Endothelial cell of umbilical vein (primary cell): Measurements from ENCODE around the gene CENPF. TPM values are rescaled to one million over a fixed set of nuclear protein-coding genes. Genes with fewer than 3 reads are reported as not detected.

ENCODE experiments used
- BruUV-seq: library from RNA; stranded (reverse); fragments of 400-500 nt; replicated peaks from 2 replicates; lab custom pipeline; 2021; lab: Mats Ljungman, UMichigan
- CTCF ChIA-PET: fragments of 300-600, 350-600 bp; sonication (Branson Sonifier 250); formaldehyde crosslinking; loops from one replicate; lab custom pipeline; 2021; ENCODE audit warnings: antibody characterized with exemption, inconsistent platforms; lab: Charles Lee
- POLR2A ChIA-PET: fragments of 300-600, 350-600 bp; sonication (Branson Sonifier 250); formaldehyde crosslinking; loops from one replicate; lab custom pipeline; 2021; ENCODE audit warnings: antibody characterized with exemption, inconsistent platforms; lab: Charles Lee
- DNase-seq: peaks from one replicate; pipeline ENCODE4 v3.0.0-alpha.2; 2011; ENCODE audit warnings: low read depth, low spot score
- FAIRE-seq: peaks from 2 replicates; lab custom pipeline; 2011; peaks lifted over from hg19 to GRCh38; lab: Jason Lieb, UNC
- H2AFZ ChIP-seq: 2 replicates; pipeline ENCODE4 v1.6.0; 2012; ENCODE audit warnings: low read depth, low read length, control low read depth, inconsistent platforms
- H3K27ac ChIP-seq: 2 replicates; pipeline ENCODE4 v1.5.1; 2011; ENCODE audit warnings: low read depth, mild to moderate bottlenecking, control low read depth, low read length, moderate library complexity; ENCODE audit not compliant: insufficient read depth
- H3K27me3 ChIP-seq, 2 experiments: 2 replicates each; pipeline versions ENCODE4 v1.6.0 to v1.6.1; 2011; ENCODE audit warnings: low read length in 2 of 2, mixed read lengths in 1 of 2; ENCODE audit not compliant: control insufficient read depth in 2 of 2, insufficient read depth in 2 of 2
- H3K36me3 ChIP-seq, 2 experiments: 2 replicates in 1 of 2; 3 replicates in 1 of 2; pipeline ENCODE4 v1.5.1; 2011; ENCODE audit warnings: low read length in 2 of 2, mild to moderate bottlenecking in 1 of 2, moderate library complexity in 1 of 2; ENCODE audit not compliant: control insufficient read depth in 2 of 2, insufficient read depth in 2 of 2; ENCODE audit errors: extremely low read depth in 1 of 2
- H3K4me1 ChIP-seq: 3 replicates; pipeline ENCODE4 v1.5.1; 2011; ENCODE audit warnings: mild to moderate bottlenecking, low read length; ENCODE audit not compliant: control insufficient read depth, insufficient read depth; ENCODE audit errors: extremely low read depth
- H3K4me2 ChIP-seq: 2 replicates; pipeline ENCODE4 v1.6.1; 2011; ENCODE audit warnings: low read length, control low read depth, mixed read lengths; ENCODE audit not compliant: insufficient read depth
- H3K4me3 ChIP-seq, 3 experiments: fragments of 200-600 bp in 1 of 3; sonication (generic), shearing (Covaris generic) in 1 of 3; replicated peaks in 1 of 3; 2 replicates each; pipeline ENCODE4 v1.5.1; 2011 to 2016; ENCODE audit warnings: control low read depth in 3 of 3, low read length in 3 of 3, mild to moderate bottlenecking in 2 of 3, inconsistent platforms in 1 of 3, low read depth in 1 of 3, moderate library complexity in 1 of 3; ENCODE audit not compliant: insufficient read depth in 1 of 3
- H3K79me2 ChIP-seq: 2 replicates; pipeline ENCODE4 v1.6.0; 2012; ENCODE audit warnings: low read length, inconsistent platforms; ENCODE audit not compliant: control insufficient read depth, insufficient read depth
- H3K9ac ChIP-seq: replicated peaks from 2 replicates; pipeline ENCODE3; 2011; ENCODE audit warnings: low read length, control low read depth; ENCODE audit not compliant: insufficient read depth; ENCODE audit errors: extremely low read depth
- H3K9me1 ChIP-seq: replicated peaks from 3 replicates; pipeline ENCODE4 v1.6.0; 2011; ENCODE audit warnings: mild to moderate bottlenecking, low read length; ENCODE audit not compliant: control insufficient read depth, insufficient read depth; ENCODE audit errors: extremely low read depth
- H3K9me3 ChIP-seq: replicated peaks from 2 replicates; pipeline ENCODE4 v1.5.1; 2012; ENCODE audit warnings: low read length, inconsistent platforms; ENCODE audit not compliant: control insufficient read depth, insufficient read depth
- H4K20me1 ChIP-seq: replicated peaks from 2 replicates; pipeline ENCODE3; 2011; ENCODE audit warnings: mild to moderate bottlenecking, low read length; ENCODE audit not compliant: control insufficient read depth, insufficient read depth; ENCODE audit errors: extremely low read depth
- EZH2 ChIP-seq: IDR thresholded peaks from 2 replicates; pipeline ENCODE4 v1.6.1; 2012; ENCODE audit warnings: borderline replicate concordance, low read depth, mild to moderate bottlenecking, moderate library complexity, low read length, inconsistent platforms; ENCODE audit not compliant: severe bottlenecking
- FOS ChIP-seq: IDR thresholded peaks from 2 replicates; pipeline ENCODE4 v1.6.1; 2011; ENCODE audit warnings: mild to moderate bottlenecking, low read length, moderate library complexity, borderline replicate concordance; ENCODE audit not compliant: insufficient read depth
- JUN ChIP-seq: IDR thresholded peaks from 2 replicates; pipeline ENCODE4 v1.6.1; 2011; ENCODE audit warnings: borderline replicate concordance, low read depth; ENCODE audit not compliant: insufficient read length, insufficient read depth
- MYC ChIP-seq: IDR thresholded peaks from one replicate; pipeline ENCODE4 v1.6.1; 2011; ENCODE audit warnings: mild to moderate bottlenecking, low read depth, low read length
- POLR2AphosphoS5 ChIP-seq: IDR thresholded peaks from 2 replicates; pipeline ENCODE4 v1.6.1; 2012; ENCODE audit warnings: low read depth, mild to moderate bottlenecking, control low read depth, low read length, moderate library complexity; ENCODE audit not compliant: insufficient read depth
- dilution Hi-C: fragments of 300-500 bp; cut with MboI; formaldehyde crosslinking; loops from one replicate; pipeline ENCODE4 v1.15.0; 2019; ENCODE audit warnings: low sequenced_read_pairs; ENCODE audit not compliant: extremely low pct_ligation_motif_present
- intact Hi-C: fragments of 100-400 bp; cut with micrococcal nuclease; formaldehyde crosslinking; loops from one replicate; pipeline ENCODE4 v1.10.0; 2022
- polyA plus RNA-seq, 4 experiments: library from polyadenylated mRNA; depleted of rRNA in 3 of 4; stranded (reverse) in 3 of 4; unstranded in 1 of 4; fragments of >200 nt; gene quantifications; 2 replicates each; pipeline versions ENCODE4 v1.2.1 to v1.2.3, GENCODE V29; 2011 to 2012; ENCODE audit warnings: missing spikeins in 1 of 4
- total RNA-seq: library from RNA; stranded (reverse); gene quantifications from 2 replicates; pipeline ENCODE4 v1.2.3, GENCODE V29; 2021
- TF ChIP-seq, protein P1 (sequence below), 2 donors: IDR thresholded peaks; 1 replicate in 1 of 2; 2 replicates in 1 of 2; pipeline ENCODE4 v1.5.1; 2011; ENCODE audit warnings: low read length in 2 of 2, mild to moderate bottlenecking in 2 of 2, moderate library complexity in 2 of 2, control low read depth in 1 of 2, inconsistent platforms in 1 of 2, low read depth in 1 of 2; ENCODE audit not compliant: insufficient read depth in 1 of 2; ENCODE audit errors: extremely low read depth in 1 of 2
- TF ChIP-seq, protein P2 (sequence below): IDR thresholded peaks from 2 replicates; pipeline ENCODE4 v1.6.1; 2011; ENCODE audit not compliant: insufficient read depth, insufficient read length

CENPF gene
- total and polyA plus RNA-seq, 2 donors (not counting 3 experiments of a cell fraction or from before 2014, with no cell fraction given) = 6.4 to 66.2 TPM

DNA sequence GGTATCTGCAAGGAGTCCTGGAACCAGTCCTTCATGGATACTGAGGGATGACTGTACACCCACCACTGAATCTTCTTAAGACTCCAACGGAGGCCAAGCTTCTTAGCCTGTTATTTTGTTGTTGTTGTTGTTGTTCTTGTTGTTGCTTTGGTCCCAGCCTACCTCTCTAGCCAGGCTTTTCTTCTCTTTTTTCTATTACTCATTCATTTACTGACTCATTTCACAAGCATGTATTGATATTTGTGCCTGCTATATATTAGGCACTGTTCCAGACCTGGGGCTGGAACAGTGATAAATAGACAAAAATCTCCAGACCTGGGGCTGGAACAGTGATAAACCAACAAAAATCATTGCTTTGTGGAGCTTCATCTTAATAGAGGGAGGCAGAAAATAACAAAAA lies 20.4 kb downstream of the CENPF start:
- Histone ChIP-seq H3K4me1 (peaks cover 8% of the 10 kb centered on the region), H3K27me3 (no peaks in the 10 kb centered on the region), H4K20me1 (no peaks in the 10 kb centered on the region), H3K4me3 (no peak overlapping the region), H3K9ac (no peak overlapping the region), H2AFZ (no peak overlapping the region), H3K27ac (no peak overlapping the region), H3K9me1 (no peaks in the 10 kb centered on the region), H3K79me2 (peaks cover 16% of the 10 kb centered on the region), H3K9me3 (no peaks in the 10 kb centered on the region), H3K36me3 (peaks cover 0 to 21% of the 10 kb centered on the region in 2 experiments), H3K4me2 (no peak overlapping the region)
- TF ChIP-seq JUN (peak; percentile 36), MYC (no peak), POLR2AphosphoS5 (no peak), FOS (peak; percentile 68)
- TF ChIP-seq, protein P1, sequence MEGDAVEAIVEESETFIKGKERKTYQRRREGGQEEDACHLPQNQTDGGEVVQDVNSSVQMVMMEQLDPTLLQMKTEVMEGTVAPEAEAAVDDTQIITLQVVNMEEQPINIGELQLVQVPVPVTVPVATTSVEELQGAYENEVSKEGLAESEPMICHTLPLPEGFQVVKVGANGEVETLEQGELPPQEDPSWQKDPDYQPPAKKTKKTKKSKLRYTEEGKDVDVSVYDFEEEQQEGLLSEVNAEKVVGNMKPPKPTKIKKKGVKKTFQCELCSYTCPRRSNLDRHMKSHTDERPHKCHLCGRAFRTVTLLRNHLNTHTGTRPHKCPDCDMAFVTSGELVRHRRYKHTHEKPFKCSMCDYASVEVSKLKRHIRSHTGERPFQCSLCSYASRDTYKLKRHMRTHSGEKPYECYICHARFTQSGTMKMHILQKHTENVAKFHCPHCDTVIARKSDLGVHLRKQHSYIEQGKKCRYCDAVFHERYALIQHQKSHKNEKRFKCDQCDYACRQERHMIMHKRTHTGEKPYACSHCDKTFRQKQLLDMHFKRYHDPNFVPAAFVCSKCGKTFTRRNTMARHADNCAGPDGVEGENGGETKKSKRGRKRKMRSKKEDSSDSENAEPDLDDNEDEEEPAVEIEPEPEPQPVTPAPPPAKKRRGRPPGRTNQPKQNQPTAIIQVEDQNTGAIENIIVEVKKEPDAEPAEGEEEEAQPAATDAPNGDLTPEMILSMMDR (IDR thresholded peaks at IDR 0.05; ENCODE audit: extremely low read depth in 1 of 2, insufficient read depth in 1 of 2, low read depth in 1 of 2, low read length in 2 of 2) = no peak
- ChIA-PET CTCF (interaction anchor here (1.4 kb wide), 1 partner anchor 38 kb away, joined by 3 read pairs; no protein-coding TSS in a partner anchor), POLR2A (no interaction called here)
- dilution Hi-C loops = no loop called here
- intact Hi-C loops = no loop called here
- BruUV-seq = no TSS peak
- FAIRE-seq (no peak), DNase-seq (peak; percentile 28)

DNA sequence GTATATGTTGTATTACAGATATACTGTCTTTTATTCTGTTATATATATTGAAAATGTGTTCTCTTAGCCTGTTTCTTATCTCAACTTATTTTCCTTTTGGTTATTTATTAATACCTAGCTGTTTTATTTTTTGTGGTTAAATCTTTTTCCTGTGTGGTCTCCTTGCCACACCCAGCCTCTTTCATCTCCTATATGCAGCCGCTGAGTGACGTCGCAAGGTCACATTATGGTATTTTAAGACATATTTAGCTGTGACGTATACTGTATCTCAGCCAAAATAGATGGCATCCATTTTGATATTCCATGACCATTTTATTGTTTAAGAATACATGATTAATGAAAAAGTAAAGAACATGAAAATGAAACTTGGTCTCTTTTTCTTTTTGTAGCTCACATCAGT lies 29.1 kb downstream of the CENPF start:
- no peak overlapping the region for H2AFZ ChIP-seq
- no peaks in the 10 kb centered on the region for H3K9me3 ChIP-seq
- no peak for DNase-seq
- intact Hi-C loops = no loop called here
- H3K4me2 ChIP-seq = no peak overlapping the region
- H3K9ac ChIP-seq = no peak overlapping the region
- TF ChIP-seq, protein P2, sequence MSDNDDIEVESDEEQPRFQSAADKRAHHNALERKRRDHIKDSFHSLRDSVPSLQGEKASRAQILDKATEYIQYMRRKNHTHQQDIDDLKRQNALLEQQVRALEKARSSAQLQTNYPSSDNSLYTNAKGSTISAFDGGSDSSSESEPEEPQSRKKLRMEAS = no peak
- TF ChIP-seq, protein P1 (IDR thresholded peaks at IDR 0.05; ENCODE audit: extremely low read depth in 1 of 2, insufficient read depth in 1 of 2, low read depth in 1 of 2, low read length in 2 of 2) = no peak
- no peak for TF ChIP-seq JUN
- no peak for TF ChIP-seq POLR2AphosphoS5
- no peak for TF ChIP-seq EZH2
- no peak for TF ChIP-seq MYC
- TF ChIP-seq FOS = no peak
- dilution Hi-C loops = no loop called here
- no peak overlapping the region for H3K4me3 ChIP-seq
- no TSS peak for BruUV-seq
- H3K27me3 ChIP-seq = no peaks in the 10 kb centered on the region
- no peaks in the 10 kb centered on the region for H4K20me1 ChIP-seq
- H3K4me1 ChIP-seq = no peaks in the 10 kb centered on the region
- CTCF ChIA-PET = no interaction called here
- POLR2A ChIA-PET = no interaction called here
- H3K36me3 ChIP-seq = peaks cover 5 to 22% of the 10 kb centered on the region in 2 experiments
- no peak overlapping the region for H3K27ac ChIP-seq
- peaks cover 2% of the 10 kb centered on the region for H3K79me2 ChIP-seq
- H3K9me1 ChIP-seq = no peaks in the 10 kb centered on the region
- no peak for FAIRE-seq
